GM12872 (cell line): ENCODE results near the gene PRKACB.

Experiments used
- CTCF ChIP-seq: IDR thresholded peaks from 3 replicates; pipeline ENCODE4 v1.5.1; 2011; ENCODE audit warnings: low read depth, mild to moderate bottlenecking, low read length, moderate library complexity; ENCODE audit not compliant: insufficient read depth

Gene PRKACB

DNA sequence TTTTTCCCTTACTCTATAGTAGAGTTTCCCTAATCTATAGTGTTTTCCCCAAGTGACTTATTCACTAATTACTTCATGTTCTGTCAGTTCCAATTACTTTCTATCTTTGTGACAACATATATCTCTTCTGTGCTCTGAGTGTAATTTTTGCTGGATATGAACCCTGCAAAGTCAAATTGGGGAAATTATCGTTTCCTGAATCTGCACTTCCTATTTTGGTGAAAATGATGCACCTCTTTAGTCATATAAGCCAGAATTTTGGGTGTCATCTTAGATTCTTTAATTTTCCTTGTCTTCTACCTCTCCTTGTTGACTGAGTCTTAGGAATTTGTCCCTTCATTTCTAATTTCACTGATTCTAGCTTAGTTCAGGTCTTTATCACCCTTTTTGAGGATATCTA is 33.4 kb upstream of the PRKACB start:
- TF ChIP-seq CTCF, result no peak

DNA sequence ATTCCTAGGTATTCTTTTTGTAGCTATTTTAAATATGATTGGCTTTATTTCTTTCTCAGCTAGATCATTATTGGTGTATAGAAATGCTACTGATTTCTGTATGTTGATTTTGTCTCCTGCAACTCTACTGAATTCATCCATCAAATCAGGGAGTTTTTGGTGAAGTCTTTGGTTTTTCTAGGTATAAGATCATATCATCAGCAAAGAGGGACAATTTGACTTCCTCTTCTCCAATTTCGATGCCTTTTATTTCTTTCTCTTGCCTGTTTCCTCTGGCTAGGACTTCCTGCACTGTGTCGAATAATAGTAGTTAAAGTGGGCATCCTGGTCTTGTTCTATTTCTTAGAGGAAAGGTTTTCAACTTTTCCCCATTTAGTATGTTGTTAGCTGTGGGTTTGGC is 27.5 kb upstream of the PRKACB start:
- TF ChIP-seq CTCF, result no peak

DNA sequence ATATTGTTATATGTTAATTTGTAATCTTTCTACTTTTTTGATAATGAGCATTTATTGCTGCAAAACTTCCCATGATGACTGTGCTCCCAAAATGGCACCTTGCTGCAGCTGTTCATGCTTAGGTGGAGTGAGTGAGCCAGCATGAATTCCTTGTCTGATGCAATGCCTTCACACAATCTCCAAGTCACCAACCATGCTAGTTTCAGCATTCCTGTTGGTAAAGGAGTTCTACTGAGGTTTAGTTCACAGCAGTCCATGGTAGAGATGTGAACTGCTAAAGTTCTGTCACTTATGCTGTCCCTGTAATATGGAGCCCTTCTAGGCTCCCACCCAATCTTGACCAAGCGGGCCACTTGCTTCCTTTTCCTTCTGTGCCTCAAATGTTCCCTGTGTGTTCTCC is 26.2 kb upstream of the PRKACB start:
- no peak for TF ChIP-seq CTCF

- TF ChIP-seq CTCF, result no peak
Measured at GRCh38 chr1:84121360-84121759, 22.7 kb upstream of the PRKACB start.

DNA sequence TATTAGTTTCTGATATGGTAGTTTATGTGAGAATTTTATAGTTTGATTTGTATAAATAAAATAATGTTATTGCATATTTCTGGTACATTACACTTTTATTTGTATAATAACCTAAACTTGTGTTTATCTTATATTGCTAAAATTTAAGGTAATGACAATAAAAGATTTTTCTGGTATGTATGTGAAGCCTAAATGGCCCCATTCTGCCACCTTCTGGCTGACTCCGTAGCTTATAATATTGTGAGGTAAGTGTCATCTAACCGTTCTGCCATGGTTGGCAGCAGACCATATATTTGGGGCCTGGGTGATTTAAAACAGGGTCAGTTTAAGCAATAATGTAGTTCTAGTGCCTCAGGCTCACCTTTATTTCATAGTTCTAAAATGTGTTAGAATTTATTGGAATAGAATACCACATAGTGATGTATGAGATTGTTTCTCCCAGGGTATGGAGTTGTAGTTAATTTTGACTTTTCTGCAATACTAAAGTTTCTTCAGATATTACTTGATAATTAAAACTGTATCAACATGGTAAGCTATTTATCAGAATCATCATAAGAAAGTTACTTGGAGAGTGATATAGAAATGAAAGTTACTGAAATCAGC is 21.2 kb upstream of the PRKACB start:
- TF ChIP-seq CTCF, result peak; percentile 54; the same call in 2 of the 3 replicates

DNA sequence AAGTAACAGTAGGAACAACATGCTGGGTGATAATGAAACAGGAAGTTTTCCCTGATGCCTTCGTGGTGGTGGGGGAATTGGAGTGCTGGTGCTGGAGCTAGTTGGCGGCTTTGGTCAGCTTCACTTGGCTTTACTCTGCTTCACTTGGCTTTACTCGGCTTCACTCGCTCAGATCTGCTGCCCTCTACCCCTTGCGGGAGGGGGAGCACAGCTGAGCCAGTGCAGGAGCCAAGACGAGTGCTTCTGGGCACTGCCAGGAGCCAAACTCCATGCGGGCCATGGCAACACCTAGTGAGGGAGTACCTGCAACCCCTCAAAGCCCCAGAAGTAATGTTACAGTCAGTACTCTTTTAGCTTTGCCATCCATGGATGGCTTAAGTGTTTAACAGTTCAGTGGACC is 10.6 kb upstream of the PRKACB start:
- TF ChIP-seq CTCF, result no peak

- no peak for TF ChIP-seq CTCF
Measured at GRCh38 chr1:84135341-84135740, 8.7 kb upstream of the PRKACB start.
